ENCODE data around the gene PLB1.

- TF ChIP-seq CTCF (IDR thresholded peaks at IDR 0.05) (no peak), POLR2A (IDR thresholded peaks at IDR 0.05) (no peak)
Observed at GRCh38 chr2:28642796-28643195, 146.9 kb downstream of the PLB1 start.
